HepG2 (cell line): ENCODE data around the gene CASKIN1. TPM values are rescaled to one million over a fixed set of nuclear protein-coding genes. Genes with fewer than 3 reads are reported as not detected.

Experiments used
- CC2D1A ChIP-seq: sonication (generic); formaldehyde crosslinking; IDR thresholded peaks from 2 replicates; pipeline ENCODE4 v1.8.1; 2023; ENCODE audit warnings: mild to moderate bottlenecking, missing genetic modification reagents
- CCDC6 ChIP-seq: sonication (generic); formaldehyde crosslinking; IDR thresholded peaks from 2 replicates; pipeline ENCODE4 v1.8.1; 2022; ENCODE audit warnings: mild to moderate bottlenecking, missing genetic modification reagents, moderate library complexity
- CENPBD1 ChIP-seq: sonication (generic); formaldehyde crosslinking; IDR thresholded peaks from 2 replicates; pipeline ENCODE4 v1.8.0; 2022; ENCODE audit warnings: missing genetic modification reagents, low read depth, mild to moderate bottlenecking, borderline replicate concordance
- MBNL3 ChIP-seq: fragments of 250-450 bp; sonication (Bioruptor Pico); conservative IDR thresholded peaks from 2 replicates; pipeline ENCODE4 v1.8.0; 2022; ENCODE audit warnings: mild to moderate bottlenecking, inconsistent platforms
- MTERF4 ChIP-seq: sonication (generic); formaldehyde crosslinking; IDR thresholded peaks from 2 replicates; pipeline ENCODE4 v1.8.0; 2023; ENCODE audit warnings: mild to moderate bottlenecking, missing genetic modification reagents
- MYC ChIP-seq: sonication (generic); formaldehyde crosslinking; IDR thresholded peaks from 2 replicates; pipeline ENCODE4 v1.9.0; 2021; ENCODE audit warnings: missing genetic modification reagents, borderline replicate concordance
- POLR2A ChIP-seq, 2 experiments: IDR thresholded peaks; 2 replicates each; pipeline ENCODE4 v1.6.1; 2011; ENCODE audit warnings: low read depth in 2 of 2, low read length in 2 of 2, mild to moderate bottlenecking in 1 of 2, moderate library complexity in 1 of 2; ENCODE audit not compliant: insufficient read depth in 1 of 2
- PPARG ChIP-seq: conservative IDR thresholded peaks from 2 replicates; pipeline ENCODE4 v1.6.1; 2016; ENCODE audit warnings: missing biosample characterization, missing genetic modification reagents
- RARG ChIP-seq: sonication (generic); formaldehyde crosslinking; IDR thresholded peaks from 2 replicates; pipeline ENCODE4 v1.4.0; 2020; ENCODE audit warnings: low read depth, mild to moderate bottlenecking, missing genetic modification reagents
- RFX5 ChIP-seq: IDR thresholded peaks from 2 replicates; pipeline ENCODE4 v1.6.1; 2011; ENCODE audit warnings: low read depth, low read length, improper control_type of control experiment
- SIX1 ChIP-seq: sonication (generic); formaldehyde crosslinking; IDR thresholded peaks from 2 replicates; pipeline ENCODE4 v1.4.0; 2020; ENCODE audit warnings: missing genetic modification reagents, borderline replicate concordance
- SUZ12 ChIP-seq: fragments of 150-350 bp; IDR thresholded peaks from 2 replicates; pipeline ENCODE4 v1.6.1; 2014; ENCODE audit warnings: low read depth, low read length
- SYNCRIP ChIP-seq: fragments of 200-400 bp; formaldehyde crosslinking; IDR thresholded peaks from 2 replicates; pipeline ENCODE4 v1.6.1; 2018; ENCODE audit warnings: mild to moderate bottlenecking, low read depth, low read length; ENCODE audit not compliant: insufficient read depth
- TGIF2 ChIP-seq: IDR thresholded peaks from 2 replicates; pipeline ENCODE4 v1.6.1; 2016; ENCODE audit warnings: control low read depth, missing compliant biosample characterization
- THAP9 ChIP-seq: sonication (generic); formaldehyde crosslinking; IDR thresholded peaks from 2 replicates; pipeline ENCODE4; 2020; ENCODE audit warnings: missing genetic modification reagents, mild to moderate bottlenecking, borderline replicate concordance
- TOE1 ChIP-seq: sonication (generic); formaldehyde crosslinking; IDR thresholded peaks from 2 replicates; pipeline ENCODE4 v1.4.0; 2020; ENCODE audit warnings: mild to moderate bottlenecking, missing genetic modification reagents
- ZFP41 ChIP-seq: sonication (generic); formaldehyde crosslinking; IDR thresholded peaks from 2 replicates; pipeline ENCODE4 v1.4.0; 2020; ENCODE audit warnings: mild to moderate bottlenecking, missing genetic modification reagents, borderline replicate concordance
- ZFX ChIP-seq: sonication (generic); formaldehyde crosslinking; IDR thresholded peaks from 2 replicates; pipeline ENCODE4 v1.4.0; 2020; ENCODE audit warnings: mild to moderate bottlenecking, low read depth, missing genetic modification reagents, moderate library complexity
- ZMYM2 ChIP-seq: sonication (generic); formaldehyde crosslinking; IDR thresholded peaks from 2 replicates; pipeline ENCODE4 v1.8.0; 2022; ENCODE audit warnings: mild to moderate bottlenecking, missing genetic modification reagents
- ZNF235 ChIP-seq: sonication (generic); formaldehyde crosslinking; IDR thresholded peaks from 2 replicates; pipeline ENCODE4 v1.8.1; 2023; ENCODE audit warnings: mild to moderate bottlenecking, missing genetic modification reagents, borderline replicate concordance
- ZNF431 ChIP-seq: sonication (generic); formaldehyde crosslinking; IDR thresholded peaks from 2 replicates; pipeline ENCODE4 v1.9.0; 2022; ENCODE audit warnings: missing genetic modification reagents, low read depth, mild to moderate bottlenecking, borderline replicate concordance
- polyA plus RNA-seq, 8 experiments: library from polyadenylated mRNA; depleted of rRNA in 3 of 8; stranded (reverse) in 7 of 8; unstranded in 1 of 8; fragments of >200 nt; fragmentation: Illumina TruSeq in 4 of 8; extraction: Trizol in 4 of 8; gene quantifications; 2 replicates each; pipeline versions ENCODE4 v1.2.1 to v1.2.3, GENCODE V29; 2011 to 2016; ENCODE audit warnings: low read depth in 4 of 8, missing spikeins in 1 of 8, mixed read lengths in 1 of 8; ENCODE audit not compliant: insufficient read depth in 1 of 8
- total RNA-seq, 5 experiments: library from RNA; depleted of rRNA; stranded (reverse); fragments of >200 nt; fragmentation: Illumina TruSeq; extraction: Trizol; gene quantifications; 2 replicates each; pipeline ENCODE4 v1.2.3, GENCODE V29; 2016; ENCODE audit warnings: low read depth in 1 of 5

CASKIN1 gene
- total and polyA plus RNA-seq, 2 of the 13 experiments (the other 11 are each of a cell fraction or from before 2014, with no cell fraction given) = 1.2 to 2.2 TPM

DNA sequence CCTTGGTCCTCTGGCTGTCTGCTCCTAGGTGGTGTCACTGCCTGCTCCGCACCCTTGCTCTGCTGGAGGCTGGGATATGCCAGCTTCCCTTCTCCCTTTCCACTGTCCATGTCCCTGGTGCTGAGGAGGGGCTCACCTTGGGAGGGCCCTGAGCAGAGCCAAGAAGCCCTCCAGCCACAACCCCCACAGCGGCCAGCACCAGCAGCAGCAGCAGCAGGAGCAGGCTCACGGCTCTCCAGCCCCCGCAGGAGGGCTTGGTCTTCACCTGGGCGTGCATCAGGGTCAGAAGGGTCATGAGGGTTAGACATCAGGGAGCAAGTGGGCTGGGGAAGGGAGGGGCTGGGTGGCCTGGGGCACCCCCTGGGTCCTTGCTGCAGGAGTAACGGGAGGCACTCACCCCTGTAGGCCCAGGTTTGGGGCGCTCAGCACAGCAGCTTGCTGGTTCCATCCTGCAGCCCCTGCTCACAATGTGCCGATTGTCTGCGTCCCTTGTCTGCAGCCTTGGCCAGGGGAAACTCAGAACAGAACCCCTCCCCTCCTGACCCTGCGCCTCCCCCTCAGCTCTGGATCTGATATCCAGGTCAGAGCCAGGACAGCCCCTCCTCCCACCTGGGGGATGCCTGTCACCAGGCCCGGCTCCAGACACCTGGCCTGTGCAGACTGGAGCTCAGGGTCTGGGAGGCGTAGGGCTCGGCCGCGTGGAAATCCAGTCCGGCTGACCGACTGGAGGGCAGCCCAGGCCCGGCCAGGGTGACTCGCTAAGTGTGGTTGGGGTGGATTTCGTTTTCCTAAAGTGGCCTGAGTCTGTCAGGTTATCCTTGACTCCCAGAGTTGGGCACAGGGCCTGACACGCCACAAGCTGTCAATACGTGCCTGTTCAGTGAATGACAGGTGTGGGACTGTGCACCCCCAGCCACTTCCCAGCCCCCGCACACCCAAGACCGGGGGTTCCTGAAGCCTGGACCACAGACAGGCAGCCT is 14.3 kb upstream of the CASKIN1 start, which contains the start of gene BRICD5 (continued):
- no peak for TF ChIP-seq THAP9 (CRISPR knock-in tag)
- TF ChIP-seq CC2D1A (CRISPR knock-in tag) = no peak
- TF ChIP-seq TOE1 (CRISPR knock-in tag) = no peak; the same call in 1 of the 2 replicates
- TF ChIP-seq TGIF2 (CRISPR knock-in tag) = 0 out of 2 replicates have a peak, but pooled peaks have one; percentile 24
- no peak for TF ChIP-seq ZNF431 (CRISPR knock-in tag)
- peak; percentile 66 for TF ChIP-seq ZFX
- TF ChIP-seq CCDC6 = no peak
- TF ChIP-seq POLR2A (IDR thresholded peaks at IDR 0.05; ENCODE audit: insufficient read depth in 1 of 2, low read depth in 2 of 2, low read length in 2 of 2) = peak in 1 of 2 experiments; percentile 33; a peak in 2 of 4 replicates
- no peak for TF ChIP-seq CENPBD1 (CRISPR knock-in tag)
- TF ChIP-seq ZNF235 = no peak
- TF ChIP-seq SIX1 (CRISPR knock-in tag) = no peak
- TF ChIP-seq PPARG (CRISPR knock-in tag) = no peak
- TF ChIP-seq RFX5 = no peak
- no peak for TF ChIP-seq RARG
- TF ChIP-seq ZFP41 = no peak
- no peak for TF ChIP-seq MTERF4 (CRISPR knock-in tag)
- peak; percentile 48; the same call in 1 of the 2 replicates for TF ChIP-seq MYC (CRISPR knock-in tag)
- TF ChIP-seq MBNL3 (CRISPR knock-in tag) = no peak
- TF ChIP-seq SUZ12 = no peak
- TF ChIP-seq ZMYM2 (CRISPR knock-in tag) = no peak
- TF ChIP-seq SYNCRIP = no peak
